OCI-LY1 (cell line): ENCODE data around the gene ACTG1.

Source experiments
- EZH2 ChIP-seq: fragments of 200-600 bp; sonication (generic), shearing (Covaris generic); IDR thresholded peaks from 2 replicates; pipeline ENCODE4 v1.8.0; 2017; ENCODE audit warnings: borderline replicate concordance, mixed run types, mild to moderate bottlenecking, antibody characterized with exemption, low read length, moderate library complexity, mixed read lengths
- TF ChIP-seq, protein P1 (sequence below): fragments of 200-600 bp; sonication (generic), shearing (Covaris generic); IDR thresholded peaks from 2 replicates; pipeline ENCODE4 v1.5.1; 2017; ENCODE audit warnings: mild to moderate bottlenecking, antibody characterized with exemption, low read length, moderate library complexity, mixed read lengths

DNA sequence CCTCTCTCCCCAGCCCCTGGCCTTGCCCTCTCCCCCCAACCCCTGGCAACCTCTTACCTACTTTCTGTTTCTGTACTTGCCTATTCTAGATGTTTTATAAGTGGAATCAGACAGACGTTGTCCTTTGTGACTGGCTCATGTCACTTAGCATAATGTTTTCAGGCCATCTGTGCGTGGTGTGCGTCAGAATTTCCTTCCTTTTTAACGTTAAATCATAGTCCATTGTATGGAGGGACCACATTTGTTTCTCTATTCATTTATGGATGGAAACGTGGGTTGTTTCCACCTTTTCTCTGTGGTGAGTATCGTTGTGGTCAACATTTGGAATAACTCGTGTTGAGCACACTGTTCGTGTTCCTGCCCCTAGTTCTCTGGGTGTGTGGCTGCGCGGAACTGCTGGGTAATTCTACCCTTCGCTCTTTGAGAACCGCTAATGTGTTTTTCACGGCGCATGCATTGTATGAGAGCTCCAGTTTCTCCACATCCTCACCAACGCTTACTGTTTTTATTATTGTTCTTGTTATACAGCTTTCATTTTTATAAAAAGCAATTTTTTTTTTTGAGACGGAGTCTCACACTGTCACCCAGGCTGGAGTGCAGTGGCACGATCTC, 26.3 kb downstream of the ACTG1 start:
- TF ChIP-seq, protein P1, sequence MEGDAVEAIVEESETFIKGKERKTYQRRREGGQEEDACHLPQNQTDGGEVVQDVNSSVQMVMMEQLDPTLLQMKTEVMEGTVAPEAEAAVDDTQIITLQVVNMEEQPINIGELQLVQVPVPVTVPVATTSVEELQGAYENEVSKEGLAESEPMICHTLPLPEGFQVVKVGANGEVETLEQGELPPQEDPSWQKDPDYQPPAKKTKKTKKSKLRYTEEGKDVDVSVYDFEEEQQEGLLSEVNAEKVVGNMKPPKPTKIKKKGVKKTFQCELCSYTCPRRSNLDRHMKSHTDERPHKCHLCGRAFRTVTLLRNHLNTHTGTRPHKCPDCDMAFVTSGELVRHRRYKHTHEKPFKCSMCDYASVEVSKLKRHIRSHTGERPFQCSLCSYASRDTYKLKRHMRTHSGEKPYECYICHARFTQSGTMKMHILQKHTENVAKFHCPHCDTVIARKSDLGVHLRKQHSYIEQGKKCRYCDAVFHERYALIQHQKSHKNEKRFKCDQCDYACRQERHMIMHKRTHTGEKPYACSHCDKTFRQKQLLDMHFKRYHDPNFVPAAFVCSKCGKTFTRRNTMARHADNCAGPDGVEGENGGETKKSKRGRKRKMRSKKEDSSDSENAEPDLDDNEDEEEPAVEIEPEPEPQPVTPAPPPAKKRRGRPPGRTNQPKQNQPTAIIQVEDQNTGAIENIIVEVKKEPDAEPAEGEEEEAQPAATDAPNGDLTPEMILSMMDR: no peak
- TF ChIP-seq EZH2: no peak
